Measurements from ENCODE around the gene PRR23A. TPM values are rescaled to one million over a fixed set of nuclear protein-coding genes. Genes with fewer than 3 reads are reported as not detected.

The PRR23A gene
- total RNA-seq, 1 experiment from 2014 or later: not detected

GRCh38 chr3:138964264-138964663, 41.8 kb downstream of the PRR23A start:
- H3K36me3 ChIP-seq (ENCODE audit: control insufficient read depth, insufficient read depth, low read length): no peaks in the 10 kb centered on the region
- H3K27me3 Mint-ChIP-seq (ENCODE audit: insufficient read depth, unreplicated experiment): peaks cover 16% of the 10 kb centered on the region
- CTCF ChIA-PET: no interaction called here
- H3K4me1 ChIP-seq: no peaks in the 10 kb centered on the region
- H3K9me3 Mint-ChIP-seq (ENCODE audit: unreplicated experiment): peaks cover 10% of the 10 kb centered on the region
- no peaks in the 10 kb centered on the region for H3K9me3 ChIP-seq
- TF ChIP-seq, protein P1, sequence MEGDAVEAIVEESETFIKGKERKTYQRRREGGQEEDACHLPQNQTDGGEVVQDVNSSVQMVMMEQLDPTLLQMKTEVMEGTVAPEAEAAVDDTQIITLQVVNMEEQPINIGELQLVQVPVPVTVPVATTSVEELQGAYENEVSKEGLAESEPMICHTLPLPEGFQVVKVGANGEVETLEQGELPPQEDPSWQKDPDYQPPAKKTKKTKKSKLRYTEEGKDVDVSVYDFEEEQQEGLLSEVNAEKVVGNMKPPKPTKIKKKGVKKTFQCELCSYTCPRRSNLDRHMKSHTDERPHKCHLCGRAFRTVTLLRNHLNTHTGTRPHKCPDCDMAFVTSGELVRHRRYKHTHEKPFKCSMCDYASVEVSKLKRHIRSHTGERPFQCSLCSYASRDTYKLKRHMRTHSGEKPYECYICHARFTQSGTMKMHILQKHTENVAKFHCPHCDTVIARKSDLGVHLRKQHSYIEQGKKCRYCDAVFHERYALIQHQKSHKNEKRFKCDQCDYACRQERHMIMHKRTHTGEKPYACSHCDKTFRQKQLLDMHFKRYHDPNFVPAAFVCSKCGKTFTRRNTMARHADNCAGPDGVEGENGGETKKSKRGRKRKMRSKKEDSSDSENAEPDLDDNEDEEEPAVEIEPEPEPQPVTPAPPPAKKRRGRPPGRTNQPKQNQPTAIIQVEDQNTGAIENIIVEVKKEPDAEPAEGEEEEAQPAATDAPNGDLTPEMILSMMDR (IDR thresholded peaks at IDR 0.05; ENCODE audit: insufficient read depth in 1 of 2, low read depth in 1 of 2, low read length in 1 of 2, severe bottlenecking in 1 of 2, unreplicated experiment in 1 of 2): no peak
- H3K27me3 ChIP-seq (replicated peaks; ENCODE audit: control insufficient read depth, insufficient read depth, low read length): no peaks in the 10 kb centered on the region
- H3K4me3 ChIP-seq (ENCODE audit: low read depth, low read length): no peak overlapping the region
- DNase-seq: no peak
- POLR2A ChIA-PET: no interaction called here
- H3K36me3 Mint-ChIP-seq (ENCODE audit: insufficient read depth, unreplicated experiment): no peaks in the 10 kb centered on the region
- no peak overlapping the region for H3K27ac Mint-ChIP-seq (ENCODE audit: unreplicated experiment)
- BruUV-seq (replicated peaks): no TSS peak
- intact Hi-C loops (cut with micrococcal nuclease; ENCODE audit: unreplicated experiment): no loop called here
- H3K4me1 Mint-ChIP-seq (ENCODE audit: low read depth, unreplicated experiment): no peaks in the 10 kb centered on the region
- H3K4me3 Mint-ChIP-seq (ENCODE audit: unreplicated experiment): no peak overlapping the region

- H3K4me3 ChIP-seq (ENCODE audit: low read depth, low read length): no peak overlapping the region
- BruUV-seq (replicated peaks): no TSS peak
- ChIA-PET POLR2A (no interaction called here), CTCF (no interaction called here)
- no peaks in the 10 kb centered on the region for H3K4me1 ChIP-seq
- TF ChIP-seq, protein P1 (IDR thresholded peaks at IDR 0.05; ENCODE audit: insufficient read depth in 1 of 2, low read depth in 1 of 2, low read length in 1 of 2, severe bottlenecking in 1 of 2, unreplicated experiment in 1 of 2): no peak
- H3K27me3 ChIP-seq (replicated peaks; ENCODE audit: control insufficient read depth, insufficient read depth, low read length): no peaks in the 10 kb centered on the region
- H3K9me3 Mint-ChIP-seq (ENCODE audit: unreplicated experiment): peaks cover 10% of the 10 kb centered on the region
- DNase-seq: no peak
- no peaks in the 10 kb centered on the region for H3K36me3 Mint-ChIP-seq (ENCODE audit: insufficient read depth, unreplicated experiment)
- intact Hi-C loops (cut with micrococcal nuclease; ENCODE audit: unreplicated experiment): no loop called here
- no peaks in the 10 kb centered on the region for H3K36me3 ChIP-seq (ENCODE audit: control insufficient read depth, insufficient read depth, low read length)
- H3K4me3 Mint-ChIP-seq (ENCODE audit: unreplicated experiment): no peak overlapping the region
- no peak overlapping the region for H3K27ac Mint-ChIP-seq (ENCODE audit: unreplicated experiment)
- H3K4me1 Mint-ChIP-seq (ENCODE audit: low read depth, unreplicated experiment): no peaks in the 10 kb centered on the region
- H3K27me3 Mint-ChIP-seq (ENCODE audit: insufficient read depth, unreplicated experiment): peaks cover 20% of the 10 kb centered on the region
- no peaks in the 10 kb centered on the region for H3K9me3 ChIP-seq
Observed at GRCh38 chr3:138962854-138963560, 43.1 kb downstream of the PRR23A start.

- ChIA-PET POLR2A (no interaction called here), CTCF (interaction anchor here (1.1 kb wide), 1 partner anchor 24 kb away, joined by 9 read pairs; no protein-coding TSS in a partner anchor)
- H3K36me3 ChIP-seq (ENCODE audit: control insufficient read depth, insufficient read depth, low read length): no peaks in the 10 kb centered on the region
- no peaks in the 10 kb centered on the region for H3K4me1 ChIP-seq
- TF ChIP-seq, protein P1 (IDR thresholded peaks at IDR 0.05; ENCODE audit: insufficient read depth in 1 of 2, low read depth in 1 of 2, low read length in 1 of 2, severe bottlenecking in 1 of 2, unreplicated experiment in 1 of 2): no peak
- no peaks in the 10 kb centered on the region for H3K36me3 Mint-ChIP-seq (ENCODE audit: insufficient read depth, unreplicated experiment)
- intact Hi-C loops (cut with micrococcal nuclease; ENCODE audit: unreplicated experiment): no loop called here
- no peak for DNase-seq
- H3K4me1 Mint-ChIP-seq (ENCODE audit: low read depth, unreplicated experiment): no peaks in the 10 kb centered on the region
- no peaks in the 10 kb centered on the region for H3K9me3 ChIP-seq
- peaks cover 25% of the 10 kb centered on the region for H3K27me3 Mint-ChIP-seq (ENCODE audit: insufficient read depth, unreplicated experiment)
- H3K4me3 Mint-ChIP-seq (ENCODE audit: unreplicated experiment): no peak overlapping the region
- no peak overlapping the region for H3K27ac Mint-ChIP-seq (ENCODE audit: unreplicated experiment)
- H3K27me3 ChIP-seq (replicated peaks; ENCODE audit: control insufficient read depth, insufficient read depth, low read length): no peaks in the 10 kb centered on the region
- H3K9me3 Mint-ChIP-seq (ENCODE audit: unreplicated experiment): peaks cover 10% of the 10 kb centered on the region
- no peak overlapping the region for H3K4me3 ChIP-seq (ENCODE audit: low read depth, low read length)
- no TSS peak for BruUV-seq (replicated peaks)
Observed at GRCh38 chr3:138960417-138960852, 45.6 kb downstream of the PRR23A start.

Other genes with a start within 250 kb of the PRR23A start
- gene PIK3CB, start 171.3 kb downstream of the PRR23A start, total RNA-seq (2022): 29.7 and 31.5 TPM in 2 replicates
- gene FOXL2, start 59.1 kb downstream of the PRR23A start, total RNA-seq (2022): 1.4 and 1.8 TPM in 2 replicates
- 2.0 and 2.2 TPM in 2 replicates for gene FOXL2NB, start 59.1 kb downstream of the PRR23A start, total RNA-seq (2022)
- not detected in 2 replicates for gene PRR23B, start 14.7 kb upstream of the PRR23A start, total RNA-seq (2022)
- not detected in 2 replicates for gene PRR23C, start 38.6 kb upstream of the PRR23A start, total RNA-seq (2022)

Measured in Caco-2 (cell line).